ENCODE results near the gene LRFN2.
A peak's percentile ranks its signal among the peaks of the same experiment; 100 is the strongest.

Gene LRFN2

DNA sequence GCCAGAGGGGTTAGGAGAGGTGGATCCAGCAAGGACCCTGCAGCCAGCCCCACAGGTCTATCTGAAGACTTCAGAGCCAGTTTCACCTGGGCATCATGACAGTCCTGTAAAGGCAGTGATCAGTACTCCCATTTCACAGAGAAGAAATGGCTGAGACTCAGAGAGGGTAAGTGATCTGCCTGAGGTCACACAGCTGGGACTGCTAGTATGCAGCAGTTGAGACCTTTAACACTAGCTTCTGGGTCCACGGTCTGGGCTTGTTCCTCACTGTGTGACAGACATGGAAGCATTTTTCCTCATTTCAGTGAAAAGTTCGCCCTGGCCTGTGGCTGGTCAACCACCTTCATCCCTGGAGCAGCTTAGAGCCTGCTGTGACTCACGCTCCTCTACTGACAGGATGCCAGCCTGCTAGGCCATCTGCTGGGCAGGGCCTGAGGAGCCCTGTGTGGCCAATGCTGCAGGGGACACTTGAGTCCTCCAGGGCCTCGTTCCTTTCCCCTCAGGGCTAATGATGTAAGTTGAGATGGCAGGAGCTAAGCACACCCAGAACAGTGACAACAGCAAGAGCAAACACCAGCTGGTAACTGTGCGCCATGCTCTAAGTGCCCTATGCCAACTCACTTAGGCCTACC, 192.0 kb downstream of the LRFN2 start:
- DNase-seq = peak; percentile 32

DNA sequence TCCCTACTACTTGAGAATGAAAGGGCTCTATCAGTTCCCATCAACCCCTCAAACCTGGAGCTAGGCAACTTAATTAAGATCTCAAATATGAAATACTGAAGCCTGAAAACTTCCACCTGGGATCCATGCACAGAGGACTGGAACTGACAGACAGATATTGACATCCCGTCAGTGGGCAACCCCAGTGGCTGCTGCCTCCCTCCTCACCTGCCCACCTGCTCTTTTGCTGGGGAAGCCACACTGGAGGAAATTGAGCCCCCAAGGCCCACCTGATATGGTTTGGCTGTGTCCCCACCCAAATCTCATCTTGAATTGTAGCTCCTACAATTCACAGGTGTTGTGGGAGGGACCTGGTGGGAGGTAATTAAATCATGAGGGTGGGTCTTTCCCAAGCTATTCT, 192.8 kb downstream of the LRFN2 start:
- DNase-seq = no peak

DNA sequence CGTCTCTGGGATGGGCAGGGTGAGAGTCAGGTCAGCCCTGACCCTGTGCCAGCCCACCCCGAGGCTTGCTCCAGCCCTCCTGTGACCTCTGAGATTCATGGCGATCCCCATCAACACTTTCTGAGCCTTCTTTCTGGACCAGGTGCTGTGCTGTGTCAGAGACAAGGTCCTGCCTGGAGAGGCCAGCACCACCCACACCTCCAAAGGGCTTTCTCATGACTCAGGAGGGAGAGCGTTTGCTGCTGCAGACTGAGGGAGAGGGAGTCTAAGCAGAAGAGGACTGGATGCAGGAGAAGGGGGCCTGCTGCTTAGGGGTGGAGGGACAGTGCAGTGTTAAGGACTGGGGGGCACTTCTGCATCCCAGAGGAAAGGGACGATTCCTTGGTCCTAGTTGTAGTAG, 193.5 kb downstream of the LRFN2 start:
- no peak for DNase-seq

DNA sequence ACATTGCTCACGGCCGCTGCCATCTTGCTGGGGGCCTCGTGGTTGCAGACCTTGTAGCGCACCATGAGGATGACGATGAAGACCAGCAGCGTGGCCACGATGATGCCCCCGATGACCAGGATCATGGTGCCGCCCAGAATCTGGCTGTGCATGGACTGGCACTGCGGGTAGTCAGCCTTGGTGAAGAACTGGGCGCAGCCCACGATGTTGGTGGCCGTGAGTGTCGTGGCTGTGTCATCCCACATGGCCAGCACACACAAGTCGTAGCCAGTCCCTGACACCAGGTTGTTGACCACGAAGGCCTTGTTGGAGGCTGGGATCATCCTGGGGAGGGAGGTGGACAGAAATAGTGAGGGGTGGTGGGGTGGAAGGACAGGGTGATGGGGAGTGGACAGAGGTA, 194.6 kb downstream of the LRFN2 start:
- no peak for DNase-seq

DNA sequence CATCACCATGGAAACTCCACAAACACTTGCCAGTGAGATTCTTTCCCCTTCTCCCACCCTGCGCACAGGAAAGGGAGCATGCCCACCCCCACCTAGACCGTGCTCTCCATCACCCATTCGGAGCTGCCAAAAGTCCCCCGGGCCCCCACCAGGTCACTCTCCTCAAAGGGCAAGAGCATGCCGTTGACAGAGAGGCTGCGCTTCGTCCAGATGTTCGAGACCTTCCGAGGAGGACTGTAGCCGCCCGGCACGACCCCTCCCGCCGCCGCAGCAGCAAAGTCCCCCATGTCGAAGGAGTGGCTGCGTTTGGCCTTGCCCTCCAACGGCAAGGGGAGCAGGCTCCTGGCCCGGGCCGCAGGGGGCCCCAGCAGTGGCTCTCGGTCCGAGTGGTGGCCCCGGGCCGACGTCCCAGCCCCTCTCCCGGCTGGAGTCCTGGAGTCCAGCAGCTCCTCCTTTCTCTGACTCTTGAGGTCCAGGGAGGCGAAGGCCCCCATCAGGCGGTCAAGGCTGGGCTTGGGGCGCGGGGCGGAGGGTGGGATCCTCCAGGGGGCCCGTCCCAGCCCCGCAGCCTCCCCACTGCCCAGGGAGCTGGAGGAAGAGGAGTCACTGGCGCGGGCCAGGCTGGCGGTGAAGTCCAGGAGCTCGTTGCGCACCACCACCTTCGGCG, 195.2 kb downstream of the LRFN2 start:
- no peak for DNase-seq

DNA sequence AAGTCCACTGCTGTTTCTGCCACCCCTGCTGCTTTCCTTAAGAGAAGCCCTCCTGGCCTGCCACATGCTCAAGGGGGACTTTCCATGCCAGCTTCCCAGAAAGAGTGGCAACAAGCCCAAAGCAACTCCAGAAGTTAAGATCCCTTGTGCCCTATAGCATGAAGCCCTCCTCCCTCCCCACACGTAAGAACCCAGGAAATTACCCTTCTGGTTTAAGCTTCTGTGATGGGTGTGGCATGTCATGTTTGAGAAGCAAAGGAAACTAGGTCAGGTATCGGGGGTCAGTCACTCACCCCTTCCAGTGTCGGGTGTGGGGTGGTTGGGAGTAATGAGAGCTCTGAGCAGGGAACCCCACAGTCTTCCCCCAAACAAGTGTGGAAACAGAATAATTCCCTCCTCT, 196.1 kb downstream of the LRFN2 start:
- DNase-seq = no peak

DNA sequence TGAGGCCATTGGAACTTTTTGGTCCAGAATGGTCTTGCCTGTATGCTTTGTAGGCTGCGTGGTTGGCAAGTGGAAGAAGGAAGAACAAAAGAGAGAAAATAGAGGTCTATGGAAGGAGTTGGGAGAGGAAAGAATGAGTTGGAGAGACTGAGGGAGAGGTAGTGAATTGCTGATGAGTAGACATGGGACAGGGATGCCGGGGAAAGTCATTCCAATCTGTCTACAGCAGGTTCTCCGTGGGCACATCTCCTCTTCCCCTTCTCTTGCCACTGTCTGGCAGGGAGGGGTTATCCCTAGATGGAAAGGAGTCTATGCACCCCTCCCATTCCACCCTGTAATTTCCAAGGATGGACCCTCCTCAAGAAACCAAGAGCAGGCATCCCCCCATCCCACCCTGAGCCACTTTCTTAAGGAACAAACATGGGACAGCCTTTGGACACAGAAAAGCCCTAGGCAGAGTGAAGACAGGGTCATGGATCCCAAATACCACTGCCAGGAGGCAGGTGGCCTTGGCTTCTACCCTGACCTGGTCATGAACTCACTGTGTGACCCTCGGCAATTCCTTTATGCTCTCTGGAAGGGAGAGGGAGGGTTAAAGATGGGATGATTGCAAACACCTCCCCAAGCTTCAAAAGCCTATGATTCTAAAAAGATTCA, 196.9 kb downstream of the LRFN2 start:
- DNase-seq = no peak

DNA sequence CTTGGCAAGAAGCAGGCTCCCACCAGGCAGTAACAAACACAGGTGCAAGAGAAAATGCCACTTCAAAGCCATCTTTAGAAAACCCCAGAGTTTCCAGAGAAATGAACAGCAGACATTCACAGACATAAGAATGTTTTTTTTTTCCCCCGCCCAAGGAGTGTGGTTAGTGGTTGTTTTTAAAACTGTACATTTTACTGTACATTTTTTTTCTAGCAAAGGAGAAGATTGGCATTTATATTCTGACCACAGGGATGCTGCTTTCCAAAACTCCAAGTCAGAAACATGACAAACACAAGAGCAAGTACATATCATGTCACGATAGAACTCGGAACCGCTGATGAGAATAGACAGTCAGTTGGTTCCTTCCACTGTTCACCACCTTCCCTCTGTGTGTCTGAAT, 197.9 kb downstream of the LRFN2 start:
- DNase-seq = no peak

DNA sequence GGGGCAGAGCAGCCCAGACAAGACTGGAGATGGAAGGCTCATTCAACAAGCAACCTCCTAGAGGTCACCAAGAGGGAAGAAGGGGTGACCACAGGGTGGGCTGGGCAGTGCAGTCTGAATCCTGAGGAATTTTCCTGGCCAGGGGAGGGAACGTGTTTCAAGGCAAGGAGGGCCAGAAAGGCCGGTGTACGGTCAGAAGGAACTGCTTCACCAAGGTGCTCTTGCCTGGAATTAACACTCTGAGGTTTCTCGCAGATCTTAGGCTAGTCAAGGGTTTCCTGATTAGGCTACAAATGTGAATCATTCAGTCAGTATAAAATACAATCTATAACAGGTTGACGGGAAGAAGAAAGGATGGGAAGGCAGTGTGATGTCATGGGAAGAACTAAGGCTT, 199.3 kb downstream of the LRFN2 start:
- DNase-seq = no peak

DNA sequence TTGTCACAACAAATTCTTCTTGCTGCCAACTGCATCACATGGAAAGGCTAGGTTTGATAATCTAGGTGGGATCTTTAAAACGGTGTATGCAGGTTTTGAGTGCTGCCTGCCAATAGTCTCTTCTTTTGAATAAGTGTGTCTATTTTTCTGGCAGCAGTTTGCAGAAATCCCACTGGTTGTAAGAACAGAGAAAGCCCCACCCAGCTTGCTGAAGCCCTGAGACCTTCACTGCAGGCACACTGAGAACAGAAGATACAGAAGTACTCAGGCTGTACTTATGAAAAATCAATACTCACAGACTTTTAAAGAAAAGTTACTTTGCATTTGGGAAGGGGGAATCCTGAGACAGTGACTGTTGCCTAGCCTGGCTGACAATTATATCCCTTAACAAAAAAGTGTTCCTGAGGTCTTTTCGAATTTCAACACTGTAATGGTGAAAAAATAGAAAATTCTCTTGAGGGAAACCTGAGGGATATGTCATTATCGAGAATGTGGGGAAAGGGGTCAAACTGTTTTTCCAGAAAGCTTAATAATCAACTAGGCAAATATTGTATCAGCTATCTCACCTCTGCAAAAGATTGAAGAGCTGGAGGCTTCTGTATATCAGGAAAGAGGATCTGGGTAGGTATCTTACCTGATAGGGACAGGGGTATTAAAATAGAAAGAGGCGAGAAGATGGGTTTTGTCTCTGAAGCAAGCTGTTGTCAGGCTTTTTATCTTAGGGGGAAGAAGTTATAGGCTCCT, 199.9 kb downstream of the LRFN2 start:
- no peak for DNase-seq

DNA sequence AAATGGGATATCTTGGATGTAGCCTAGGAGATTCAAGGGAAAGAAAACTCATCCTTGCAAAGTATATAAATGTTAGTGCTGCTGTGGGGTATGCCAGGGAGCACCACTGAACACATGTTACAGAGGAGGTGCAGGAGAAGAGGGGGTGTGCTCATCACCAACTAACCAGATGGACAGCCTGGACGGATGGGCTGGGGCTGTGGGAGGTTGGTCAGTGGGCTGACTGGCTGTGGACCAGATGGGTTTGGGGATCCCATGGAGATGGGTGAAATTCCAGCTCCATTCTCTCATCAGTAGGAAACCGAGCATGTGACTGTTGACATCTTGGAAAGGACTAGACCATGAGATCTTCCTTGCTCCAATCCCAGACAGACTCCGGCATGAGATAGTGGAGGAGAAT, 201.0 kb downstream of the LRFN2 start:
- no peak for DNase-seq

DNA sequence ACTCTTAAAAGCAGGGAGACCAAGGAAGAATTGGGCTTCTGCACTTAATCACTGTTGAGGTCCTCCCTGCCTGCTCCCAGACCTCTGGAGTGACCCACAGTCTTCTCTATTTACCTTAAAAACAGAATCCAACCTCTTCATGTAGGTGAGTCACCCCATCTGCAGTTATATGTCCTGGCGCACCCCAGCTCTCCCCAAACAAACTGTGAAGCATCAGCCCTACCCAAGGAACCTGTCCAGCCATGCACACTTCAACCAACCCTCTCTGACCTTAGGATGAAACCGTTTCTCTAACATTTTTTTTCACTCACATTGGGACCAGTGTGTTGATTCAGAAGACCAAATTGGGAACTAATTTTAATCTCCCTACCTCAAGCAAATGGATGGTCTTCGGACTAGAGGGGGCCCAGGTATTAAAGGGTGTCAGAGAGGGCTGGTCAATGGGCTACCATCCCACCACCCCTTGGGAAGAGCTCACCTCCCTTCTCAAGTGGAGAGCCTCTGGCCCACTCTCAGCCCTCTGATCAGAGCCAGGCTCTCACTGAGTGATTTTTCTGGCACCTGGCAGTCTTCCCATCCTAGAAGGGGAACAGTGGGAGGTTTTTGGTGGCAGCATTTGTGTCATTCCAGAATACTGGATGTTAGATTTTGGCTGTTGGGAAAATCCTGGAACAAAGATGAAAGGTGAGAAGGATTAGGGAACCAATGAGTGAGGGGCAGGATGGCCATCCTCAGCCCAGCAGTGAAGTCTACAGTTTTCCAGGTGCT, 203.6 kb downstream of the LRFN2 start:
- DNase-seq = no peak

DNA sequence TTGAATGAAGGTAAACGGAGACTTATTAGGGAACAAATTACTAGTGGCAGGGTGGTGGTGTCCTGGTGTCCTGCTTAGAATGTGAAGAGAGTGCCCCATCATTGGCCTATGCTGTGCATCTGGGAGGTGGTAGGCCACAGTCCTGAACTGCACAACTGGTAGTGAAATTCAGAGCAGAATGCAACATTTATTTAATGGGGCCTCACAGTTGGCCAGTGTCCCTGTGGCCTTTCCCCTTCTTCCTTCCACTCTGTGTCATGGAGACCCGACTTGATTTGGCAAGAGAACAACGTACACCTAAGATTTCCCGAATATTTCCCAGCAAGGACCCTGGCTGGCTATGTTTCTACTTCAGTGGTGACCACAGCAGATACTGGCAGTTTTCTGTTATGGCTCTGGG, 206.9 kb downstream of the LRFN2 start:
- no peak for DNase-seq

DNA sequence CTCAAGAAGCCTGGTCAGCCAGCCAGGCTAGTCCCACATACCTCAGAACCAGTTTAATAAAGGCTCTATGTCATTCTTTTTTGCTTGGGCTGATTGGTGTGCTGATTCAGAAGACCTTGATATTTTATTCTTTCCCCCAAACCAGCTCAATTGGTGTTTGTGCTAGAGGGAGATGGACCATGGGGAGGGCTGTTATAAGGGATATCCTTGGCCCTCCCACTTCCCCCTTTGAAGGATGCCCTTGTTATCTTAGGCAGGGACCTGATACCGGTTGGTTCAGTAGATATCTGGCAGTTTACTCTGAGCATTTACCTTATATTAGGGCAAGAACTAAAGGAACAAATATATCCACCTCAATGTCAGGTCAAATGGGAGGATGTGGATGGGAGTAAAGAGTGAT, 207.4 kb downstream of the LRFN2 start:
- DNase-seq = no peak

DNA sequence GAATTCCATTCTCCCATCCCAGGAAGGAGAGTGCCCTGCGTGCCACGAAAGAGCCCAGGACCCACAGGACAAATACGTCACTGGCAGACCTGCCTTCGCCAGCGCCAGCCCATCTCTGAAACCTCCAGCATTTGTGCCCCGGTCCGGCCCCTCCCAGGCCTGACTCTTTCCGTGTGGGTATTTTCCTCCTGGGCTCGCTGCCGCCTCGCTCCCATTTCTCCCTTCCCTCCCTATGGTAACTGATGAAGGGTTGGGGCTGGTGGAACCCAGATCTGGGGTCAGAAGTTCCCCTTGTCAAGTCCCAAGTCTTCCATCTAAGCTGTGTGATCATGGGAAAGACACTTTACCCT, 208.5 kb downstream of the LRFN2 start:
- no peak for DNase-seq

DNA sequence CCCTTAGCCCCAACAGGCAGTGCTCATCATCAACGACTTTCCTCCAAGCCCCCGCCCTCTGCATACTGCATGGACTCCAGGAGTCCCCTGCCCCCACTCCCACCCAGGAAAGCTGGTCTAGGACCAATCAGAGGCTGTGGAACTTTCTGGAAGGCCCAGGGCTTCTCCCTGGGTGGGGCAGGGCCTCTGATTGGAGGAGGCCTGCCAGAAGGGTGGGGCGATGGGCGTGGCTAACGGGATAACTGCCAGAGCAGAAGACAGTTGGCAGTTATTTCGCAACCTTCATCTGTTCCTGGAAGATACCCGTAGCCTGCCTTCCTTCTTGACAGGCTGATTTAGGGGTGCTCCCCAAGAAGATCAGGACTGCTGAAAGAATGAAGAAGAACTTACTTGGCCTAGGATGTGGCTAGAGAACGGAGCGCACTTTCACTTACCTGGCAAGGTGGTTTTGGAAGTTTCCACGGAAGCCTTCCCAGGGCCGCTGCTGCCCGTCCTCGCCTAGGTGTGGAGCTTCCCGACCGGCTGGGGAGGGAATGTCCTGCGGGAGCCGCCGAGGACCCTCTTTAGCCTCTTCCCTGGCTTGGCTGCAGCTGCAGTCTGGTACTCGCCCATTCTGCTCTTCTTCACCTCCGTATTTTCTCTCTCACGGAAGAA, 209.0 kb downstream of the LRFN2 start:
- DNase-seq = no peak

DNA sequence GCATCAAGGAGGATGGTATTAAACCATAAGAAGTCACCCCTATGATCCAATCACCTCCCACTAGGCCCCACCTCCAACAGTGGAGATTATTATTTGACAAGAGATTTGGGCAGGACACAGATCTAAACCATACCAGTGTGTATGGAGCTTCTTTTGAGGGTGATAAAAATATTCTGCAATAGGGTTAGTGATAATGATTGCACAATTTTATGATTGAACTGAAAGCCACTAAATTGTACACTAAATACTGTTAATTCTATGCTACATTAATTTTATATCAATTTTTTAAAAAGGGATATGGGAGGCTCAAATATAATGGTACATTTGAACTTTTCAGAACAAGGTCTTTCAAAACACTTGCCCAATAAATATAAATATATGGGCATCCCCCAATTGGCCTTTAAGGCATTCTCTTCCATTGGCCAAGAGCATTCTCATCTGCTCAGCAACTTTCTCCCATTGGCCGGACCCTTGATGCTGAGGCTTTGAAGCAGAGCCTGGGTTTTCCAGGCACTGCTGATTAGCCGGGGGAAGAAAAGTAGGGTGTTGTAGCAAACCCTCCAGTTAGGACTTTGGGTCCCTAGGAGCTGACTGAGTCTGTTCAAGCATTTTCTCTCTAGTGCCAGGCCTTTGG, 209.9 kb downstream of the LRFN2 start:
- no peak for DNase-seq

DNA sequence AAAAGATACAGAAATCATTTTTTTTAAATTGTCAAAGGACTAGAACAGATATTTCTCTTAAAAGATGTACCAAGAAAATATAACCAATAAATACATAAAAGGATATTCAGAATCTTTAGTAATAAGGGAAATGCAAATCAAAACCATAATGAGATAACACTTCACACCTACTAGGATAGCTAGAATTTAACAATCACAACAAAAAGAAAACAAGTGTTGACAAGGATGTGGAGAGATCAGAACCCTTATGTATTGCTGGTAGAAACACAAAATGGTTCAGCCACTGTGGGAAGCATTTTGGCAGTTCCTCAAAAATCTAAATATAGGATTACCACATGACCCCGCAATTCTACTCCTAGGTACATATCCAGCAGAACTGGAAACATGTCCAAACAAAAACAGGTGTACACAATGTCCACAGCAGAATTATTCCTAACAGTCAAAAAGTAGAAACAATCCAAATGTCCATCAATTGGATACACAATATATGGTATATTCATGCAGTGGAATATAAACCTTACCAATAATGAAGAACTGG, 211.0 kb downstream of the LRFN2 start:
- peak; percentile 47 for DNase-seq

DNA sequence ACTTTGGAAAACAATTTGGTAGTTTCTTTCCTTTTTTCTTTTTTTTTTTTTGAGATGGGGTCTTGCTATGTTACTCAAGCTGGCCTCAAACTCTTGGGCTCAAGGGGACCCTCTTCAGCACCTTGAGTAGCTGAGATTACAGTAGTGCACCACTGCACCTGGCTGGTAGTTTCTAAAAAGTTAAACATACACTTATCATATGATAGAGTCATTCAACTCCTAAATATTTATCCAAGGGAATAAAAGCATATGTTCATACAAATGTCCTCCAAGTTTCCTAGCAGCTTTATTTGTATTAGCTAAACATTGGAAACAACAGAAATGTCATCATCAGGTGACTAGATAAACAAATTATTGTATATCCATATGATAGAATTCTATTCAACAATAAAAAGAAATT, 213.9 kb downstream of the LRFN2 start:
- DNase-seq = peak; percentile 24

DNA sequence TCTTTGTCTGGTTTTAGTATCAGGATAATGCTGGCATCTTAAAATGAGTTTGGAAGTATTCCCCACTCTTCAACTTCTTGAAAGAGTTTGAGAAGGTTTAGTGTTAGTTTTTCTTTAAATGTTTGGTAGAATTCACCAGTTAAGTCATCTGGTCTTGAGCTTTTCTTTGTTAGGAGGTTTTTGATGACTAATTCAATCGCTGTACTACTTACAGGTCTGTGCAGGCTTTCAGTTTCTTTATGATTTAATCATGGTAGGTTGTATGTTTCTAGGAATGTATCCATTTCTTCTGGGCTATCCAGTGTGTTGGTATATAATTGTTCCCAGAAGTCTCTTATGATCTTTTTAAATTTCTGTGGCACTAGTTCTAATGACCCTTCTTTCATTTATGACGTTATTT, 215.5 kb downstream of the LRFN2 start:
- DNase-seq = no peak

DNA sequence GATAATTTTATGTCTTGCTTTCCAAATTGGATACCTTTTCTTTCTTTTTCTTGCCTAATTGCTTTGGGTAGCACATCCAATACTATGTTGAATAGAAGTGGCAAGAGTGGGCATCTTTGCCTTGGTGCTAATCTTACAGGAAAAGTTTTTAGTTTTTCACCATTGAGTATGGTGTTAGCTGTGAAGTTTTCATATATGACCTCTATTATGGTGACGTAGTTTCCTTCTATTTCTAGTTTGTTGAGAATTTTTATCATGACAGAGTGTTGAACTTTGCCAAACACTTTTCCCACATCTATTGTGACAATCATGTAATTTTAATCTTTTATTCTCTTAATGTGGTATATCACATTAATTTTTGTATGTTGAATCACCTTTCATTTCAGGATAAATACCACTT, 216.1 kb downstream of the LRFN2 start:
- no peak for DNase-seq

DNA sequence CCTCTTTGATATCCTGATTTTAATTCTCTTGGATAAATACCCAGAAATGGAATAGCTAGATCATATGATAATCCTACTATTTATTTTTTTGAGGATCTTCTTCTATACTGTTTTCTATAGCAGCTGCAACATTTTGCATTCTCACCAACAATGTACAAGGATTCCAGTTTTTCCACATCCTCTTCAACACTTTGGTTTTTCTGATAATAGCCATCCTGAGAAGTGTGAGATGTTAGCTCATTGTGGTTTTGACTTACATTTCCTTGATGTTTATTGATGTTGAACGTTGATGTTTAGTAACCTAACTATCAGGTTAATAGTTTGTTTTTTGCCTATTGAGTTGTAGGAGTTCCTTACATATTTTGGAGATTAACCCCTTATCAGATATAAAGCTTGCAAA, 217.3 kb downstream of the LRFN2 start:
- no peak for DNase-seq

Data from NCI-H774 (cell line).